Neural cell (in vitro differentiated cells): ENCODE measurements around the gene ZBTB21. TPM values are rescaled to one million over a fixed set of nuclear protein-coding genes. Genes with fewer than 3 reads are reported as not detected.

Experiments
- H2AFZ ChIP-seq: fragments of 200-600, 300-800 bp; sonication (generic), shearing (Covaris generic); 2 replicates; pipeline ENCODE4 v1.6.0; 2014; ENCODE audit warnings: low read depth, mild to moderate bottlenecking, antibody characterized with exemption, low read length, moderate library complexity
- H3F3A ChIP-seq: fragments of 200-600 bp; shearing (Covaris generic); 2 replicates; pipeline ENCODE4 v1.6.1; 2016; ENCODE audit warnings: mild to moderate bottlenecking, moderate library complexity, mixed read lengths, antibody characterized with exemption, low read length; ENCODE audit not compliant: insufficient read depth, poor library complexity, severe bottlenecking
- H3K27ac ChIP-seq: fragments of 200-600, 300-800 bp; sonication (generic), shearing (Covaris generic); 2 replicates; pipeline ENCODE4 v1.5.1; 2014; ENCODE audit warnings: mild to moderate bottlenecking, low read length, moderate library complexity
- H3K27me3 ChIP-seq: fragments of 300-800, 200-600 bp; sonication (generic), shearing (Covaris generic); 2 replicates; pipeline ENCODE4 v1.6.0; 2014; ENCODE audit warnings: mild to moderate bottlenecking, low read depth, low read length, moderate library complexity; ENCODE audit not compliant: insufficient read depth
- H3K36me3 ChIP-seq: fragments of 300-800, 200-600 bp; sonication (generic), shearing (Covaris generic); 2 replicates; pipeline ENCODE4 v1.5.1; 2014; ENCODE audit warnings: mild to moderate bottlenecking, antibody characterized with exemption, low read length, moderate library complexity; ENCODE audit not compliant: insufficient read depth
- H3K4me2 ChIP-seq: fragments of 300-800, 200-600 bp; sonication (generic), shearing (Covaris generic); 2 replicates; pipeline ENCODE4 v1.6.0; 2014; ENCODE audit warnings: mild to moderate bottlenecking, low read length
- H3K4me3 ChIP-seq: fragments of 300-800, 200-600 bp; sonication (generic), shearing (Covaris generic); 2 replicates; pipeline ENCODE4 v1.5.1; 2014; ENCODE audit warnings: mild to moderate bottlenecking, low read length, moderate library complexity
- H3K79me2 ChIP-seq: fragments of 200-600 bp; shearing (Covaris generic); replicated peaks from 2 replicates; pipeline ENCODE4 v1.6.0; 2014; ENCODE audit warnings: mild to moderate bottlenecking, low read length, moderate library complexity; ENCODE audit not compliant: insufficient read depth
- H3K9ac ChIP-seq: fragments of 300-800, 200-600 bp; sonication (generic), shearing (Covaris generic); 2 replicates; pipeline ENCODE4 v1.6.1; 2016; ENCODE audit warnings: mild to moderate bottlenecking, low read length, mixed read lengths
- H3K9me2 ChIP-seq: fragments of 200-600 bp; shearing (Covaris generic); 2 replicates; pipeline ENCODE4 v1.6.1; 2016; ENCODE audit warnings: mild to moderate bottlenecking, low read length, mixed read lengths; ENCODE audit not compliant: insufficient read depth
- H3K9me3 ChIP-seq: fragments of 200-600, 300-800 bp; sonication (generic), shearing (Covaris generic); 2 replicates; pipeline ENCODE4 v1.6.1; 2016; ENCODE audit warnings: mild to moderate bottlenecking, mixed run types, low read length, moderate library complexity, mixed read lengths
- H4K20me1 ChIP-seq: fragments of 200-600 bp; shearing (Covaris generic); 2 replicates; pipeline ENCODE4 v1.6.1; 2016; ENCODE audit warnings: mild to moderate bottlenecking, mixed run types; ENCODE audit not compliant: insufficient read depth
- EP300 ChIP-seq: fragments of 450-650 bp; conservative IDR thresholded peaks from 2 replicates; pipeline ENCODE4 v1.6.1; 2014; ENCODE audit warnings: antibody characterized with exemption, mild to moderate bottlenecking, moderate library complexity; ENCODE audit not compliant: poor library complexity, severe bottlenecking
- EZH2 ChIP-seq: fragments of 200-600, 300-800 bp; shearing (Covaris generic), sonication (generic); IDR thresholded peaks from 2 replicates; pipeline ENCODE4 v1.6.1; 2014; ENCODE audit warnings: antibody characterized with exemption, low read length, borderline replicate concordance, mild to moderate bottlenecking; ENCODE audit not compliant: insufficient read depth, poor library complexity, severe bottlenecking
- MXI1 ChIP-seq: fragments of 450-650 bp; conservative IDR thresholded peaks from 2 replicates; pipeline ENCODE4 v1.6.1; 2014; ENCODE audit warnings: antibody characterized with exemption, mild to moderate bottlenecking; ENCODE audit not compliant: poor library complexity, severe bottlenecking
- POLR2AphosphoS5 ChIP-seq: IDR thresholded peaks from 2 replicates; pipeline ENCODE4 v1.6.1; 2012
- RAD21 ChIP-seq: fragments of 450-650 bp; conservative IDR thresholded peaks from 2 replicates; pipeline ENCODE4 v1.6.1; 2014; ENCODE audit warnings: antibody characterized with exemption, mild to moderate bottlenecking, moderate library complexity
- SMC3 ChIP-seq: fragments of 450-650 bp; conservative IDR thresholded peaks from 2 replicates; pipeline ENCODE4 v1.6.1; 2014; ENCODE audit warnings: antibody characterized with exemption, mild to moderate bottlenecking, moderate library complexity; ENCODE audit not compliant: poor library complexity
- TAF1 ChIP-seq: IDR thresholded peaks from 2 replicates; pipeline ENCODE4 v1.6.1; 2012; ENCODE audit warnings: low read depth
- polyA plus RNA-seq: library from polyadenylated mRNA; depleted of rRNA; stranded (reverse); fragments of >200 nt; gene quantifications from 2 replicates; pipeline ENCODE4 v1.2.3, GENCODE V29; 2014
- TF ChIP-seq, protein P1 (sequence below): fragments of 450-650 bp; IDR thresholded peaks from 2 replicates; pipeline ENCODE4 v1.5.1; 2014; ENCODE audit warnings: antibody characterized with exemption, mild to moderate bottlenecking, moderate library complexity; ENCODE audit not compliant: poor library complexity, severe bottlenecking
- TF ChIP-seq, protein P2 (sequence below): IDR thresholded peaks from 2 replicates; pipeline ENCODE4 v1.6.1; 2012; ENCODE audit warnings: borderline replicate concordance

ZBTB21 gene
- polyA plus RNA-seq, 1 donor from 2014 or later, result 8.0 TPM

DNA sequence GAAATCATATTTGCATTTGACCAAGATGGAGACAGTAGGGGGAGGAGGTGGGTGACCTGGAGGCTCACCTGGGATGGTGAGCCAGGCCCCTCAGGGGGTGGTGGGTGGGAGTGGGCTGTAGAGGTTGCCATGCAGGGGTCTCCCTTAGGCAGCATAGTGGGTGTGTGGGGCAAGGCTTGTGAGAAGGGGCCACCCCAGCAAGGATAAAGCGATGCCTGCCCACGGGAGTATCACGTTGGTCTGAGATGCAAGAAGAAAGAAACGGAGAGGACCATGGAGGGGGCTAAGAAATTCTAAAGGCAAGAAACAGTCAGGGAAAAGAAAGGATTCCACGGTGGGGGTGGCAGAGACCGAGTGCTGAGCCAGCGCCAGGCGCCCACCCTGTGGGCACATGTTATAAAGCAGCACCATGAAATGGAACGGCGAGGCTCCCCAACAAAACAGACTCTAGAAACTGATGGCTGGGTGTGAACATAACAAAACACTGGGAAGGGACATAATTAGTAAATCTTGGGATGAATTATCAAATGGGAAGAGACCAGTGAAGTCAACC is 44.6 kb downstream of the ZBTB21 start:
- Histone ChIP-seq H3F3A (no peaks in the 10 kb centered on the region), H4K20me1 (no peaks in the 10 kb centered on the region), H3K9me2 (no peaks in the 10 kb centered on the region), H3K9ac (no peak overlapping the region), H3K27me3 (no peaks in the 10 kb centered on the region), H3K27ac (no peak overlapping the region), H3K79me2 (no peaks in the 10 kb centered on the region), H3K36me3 (no peaks in the 10 kb centered on the region), H3K9me3 (no peaks in the 10 kb centered on the region), H3K4me2 (no peak overlapping the region), H2AFZ (no peak overlapping the region), H3K4me3 (no peak overlapping the region)
- TF ChIP-seq, protein P1, sequence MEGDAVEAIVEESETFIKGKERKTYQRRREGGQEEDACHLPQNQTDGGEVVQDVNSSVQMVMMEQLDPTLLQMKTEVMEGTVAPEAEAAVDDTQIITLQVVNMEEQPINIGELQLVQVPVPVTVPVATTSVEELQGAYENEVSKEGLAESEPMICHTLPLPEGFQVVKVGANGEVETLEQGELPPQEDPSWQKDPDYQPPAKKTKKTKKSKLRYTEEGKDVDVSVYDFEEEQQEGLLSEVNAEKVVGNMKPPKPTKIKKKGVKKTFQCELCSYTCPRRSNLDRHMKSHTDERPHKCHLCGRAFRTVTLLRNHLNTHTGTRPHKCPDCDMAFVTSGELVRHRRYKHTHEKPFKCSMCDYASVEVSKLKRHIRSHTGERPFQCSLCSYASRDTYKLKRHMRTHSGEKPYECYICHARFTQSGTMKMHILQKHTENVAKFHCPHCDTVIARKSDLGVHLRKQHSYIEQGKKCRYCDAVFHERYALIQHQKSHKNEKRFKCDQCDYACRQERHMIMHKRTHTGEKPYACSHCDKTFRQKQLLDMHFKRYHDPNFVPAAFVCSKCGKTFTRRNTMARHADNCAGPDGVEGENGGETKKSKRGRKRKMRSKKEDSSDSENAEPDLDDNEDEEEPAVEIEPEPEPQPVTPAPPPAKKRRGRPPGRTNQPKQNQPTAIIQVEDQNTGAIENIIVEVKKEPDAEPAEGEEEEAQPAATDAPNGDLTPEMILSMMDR, result no peak
- TF ChIP-seq RAD21 (no peak), POLR2AphosphoS5 (no peak), MXI1 (no peak), EZH2 (no peak), EP300 (no peak), TAF1 (no peak), SMC3 (no peak)
- TF ChIP-seq, protein P2, sequence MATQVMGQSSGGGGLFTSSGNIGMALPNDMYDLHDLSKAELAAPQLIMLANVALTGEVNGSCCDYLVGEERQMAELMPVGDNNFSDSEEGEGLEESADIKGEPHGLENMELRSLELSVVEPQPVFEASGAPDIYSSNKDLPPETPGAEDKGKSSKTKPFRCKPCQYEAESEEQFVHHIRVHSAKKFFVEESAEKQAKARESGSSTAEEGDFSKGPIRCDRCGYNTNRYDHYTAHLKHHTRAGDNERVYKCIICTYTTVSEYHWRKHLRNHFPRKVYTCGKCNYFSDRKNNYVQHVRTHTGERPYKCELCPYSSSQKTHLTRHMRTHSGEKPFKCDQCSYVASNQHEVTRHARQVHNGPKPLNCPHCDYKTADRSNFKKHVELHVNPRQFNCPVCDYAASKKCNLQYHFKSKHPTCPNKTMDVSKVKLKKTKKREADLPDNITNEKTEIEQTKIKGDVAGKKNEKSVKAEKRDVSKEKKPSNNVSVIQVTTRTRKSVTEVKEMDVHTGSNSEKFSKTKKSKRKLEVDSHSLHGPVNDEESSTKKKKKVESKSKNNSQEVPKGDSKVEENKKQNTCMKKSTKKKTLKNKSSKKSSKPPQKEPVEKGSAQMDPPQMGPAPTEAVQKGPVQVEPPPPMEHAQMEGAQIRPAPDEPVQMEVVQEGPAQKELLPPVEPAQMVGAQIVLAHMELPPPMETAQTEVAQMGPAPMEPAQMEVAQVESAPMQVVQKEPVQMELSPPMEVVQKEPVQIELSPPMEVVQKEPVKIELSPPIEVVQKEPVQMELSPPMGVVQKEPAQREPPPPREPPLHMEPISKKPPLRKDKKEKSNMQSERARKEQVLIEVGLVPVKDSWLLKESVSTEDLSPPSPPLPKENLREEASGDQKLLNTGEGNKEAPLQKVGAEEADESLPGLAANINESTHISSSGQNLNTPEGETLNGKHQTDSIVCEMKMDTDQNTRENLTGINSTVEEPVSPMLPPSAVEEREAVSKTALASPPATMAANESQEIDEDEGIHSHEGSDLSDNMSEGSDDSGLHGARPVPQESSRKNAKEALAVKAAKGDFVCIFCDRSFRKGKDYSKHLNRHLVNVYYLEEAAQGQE, result no peak

DNA sequence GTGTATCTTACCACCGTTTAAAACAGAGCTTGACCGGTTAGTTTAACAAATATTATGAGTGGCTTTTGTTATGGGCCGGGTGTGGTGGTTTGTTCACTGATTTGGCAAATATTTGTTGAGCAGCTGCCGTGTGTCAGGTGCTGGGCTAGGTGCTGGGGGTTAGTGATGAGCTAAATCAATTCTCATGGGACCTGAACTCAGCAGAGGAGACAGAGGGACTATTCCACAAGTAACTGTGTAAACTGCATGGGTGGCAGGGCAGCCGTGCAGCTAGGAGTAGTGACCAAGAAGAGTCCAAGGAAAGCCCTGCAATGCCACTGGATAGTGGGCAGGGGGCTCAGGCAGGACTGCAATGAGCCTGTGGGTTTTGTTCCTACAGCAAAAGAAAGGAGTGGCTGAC is 45.1 kb downstream of the ZBTB21 start:
- TF ChIP-seq EZH2 (no peak), SMC3 (no peak), POLR2AphosphoS5 (no peak), TAF1 (no peak), EP300 (no peak), MXI1 (no peak), RAD21 (no peak)
- TF ChIP-seq, protein P2, result no peak
- TF ChIP-seq, protein P1, result no peak
- no peak overlapping the region for H3K4me3 ChIP-seq
- H3K9me2 ChIP-seq, result no peaks in the 10 kb centered on the region
- no peaks in the 10 kb centered on the region for H3K9me3 ChIP-seq
- H3K27ac ChIP-seq, result no peak overlapping the region
- H3K36me3 ChIP-seq, result no peaks in the 10 kb centered on the region
- H3K9ac ChIP-seq, result no peak overlapping the region
- no peaks in the 10 kb centered on the region for H3F3A ChIP-seq
- H3K4me2 ChIP-seq, result no peak overlapping the region
- H2AFZ ChIP-seq, result no peak overlapping the region
- no peaks in the 10 kb centered on the region for H3K27me3 ChIP-seq
- no peaks in the 10 kb centered on the region for H4K20me1 ChIP-seq
- no peaks in the 10 kb centered on the region for H3K79me2 ChIP-seq
